Tibial nerve (tissue), 4 donors: ENCODE measurements around the gene RALGDS. TPM values are rescaled to one million over a fixed set of nuclear protein-coding genes. Genes with fewer than 3 reads are reported as not detected.
A peak's percentile ranks its signal among the peaks of the same experiment; 100 is the strongest.

Source experiments
- DNase-seq, 2 donors: peaks; one replicate each; pipeline ENCODE4 v3.0.0-alpha.2; 2019; ENCODE audit warnings: low spot score in 2 of 2
- H3K27ac ChIP-seq, 4 donors: fragments of 200-600 bp; sonication (generic) in 3 of 4; one replicate each; pipeline ENCODE4 v1.5.1; 2017 to 2019; ENCODE audit warnings: mild to moderate bottlenecking in 1 of 4
- H3K27me3 ChIP-seq, 2 donors: fragments of 200-600 bp; sonication (generic) in 1 of 2; one replicate each; pipeline versions ENCODE4 v1.5.1 to v1.6.0; 2017 to 2019
- H3K36me3 ChIP-seq, 3 donors: fragments of 200-600 bp; sonication (generic); one replicate each; pipeline ENCODE4 v1.5.1; 2018 to 2019
- H3K4me1 ChIP-seq, 4 donors: fragments of 200-600 bp; sonication (generic) in 3 of 4; one replicate each; pipeline ENCODE4 v1.5.1; 2017 to 2019
- H3K4me3 ChIP-seq, 4 donors: fragments of 200-600 bp; sonication (generic) in 3 of 4; one replicate each; pipeline ENCODE4 v1.5.1; 2017 to 2019; ENCODE audit warnings: mild to moderate bottlenecking in 1 of 4, moderate library complexity in 1 of 4
- H3K9me3 ChIP-seq, 4 donors: fragments of 200-600 bp; sonication (generic) in 3 of 4; one replicate each; pipeline ENCODE4 v1.5.1; 2017 to 2019
- EP300 ChIP-seq, 2 donors: sonication (generic); formaldehyde crosslinking; IDR thresholded peaks; one replicate each; pipeline ENCODE4 v1.6.1; 2017; ENCODE audit warnings: antibody characterized with exemption in 2 of 2, mild to moderate bottlenecking in 1 of 2
- POLR2A ChIP-seq, 2 donors: fragments of 450-650 bp; IDR thresholded peaks; one replicate each; pipeline ENCODE4 v1.6.1; 2017; ENCODE audit warnings: antibody characterized with exemption in 2 of 2, mild to moderate bottlenecking in 2 of 2, moderate library complexity in 2 of 2
- WGBS, 2 donors: methylation state at CpG; one replicate each; pipeline ENCODE4 v1.1.5; 2018; 5-methylcytosine and 5-hydroxymethylcytosine counted together
- total RNA-seq, 4 donors: library from RNA; depleted of rRNA; stranded (reverse); fragments of >200 nt; gene quantifications; one replicate each; pipeline ENCODE4 v1.1.0, GENCODE V29; 2016
- TF ChIP-seq, protein P1 (sequence below), 5 experiments: fragments of 200-600 bp in 3 of 5; fragments of 450-650 bp in 2 of 5; sonication (generic) in 3 of 5; IDR thresholded peaks; one replicate each; pipeline ENCODE4 v1.5.1; 2016 to 2019; ENCODE audit warnings: antibody characterized with exemption in 5 of 5, mild to moderate bottlenecking in 3 of 5, moderate library complexity in 2 of 5

Gene RALGDS
- total RNA-seq, 4 donors from 2014 or later, result 34.5 to 60.0 (median 48.7) TPM

DNA sequence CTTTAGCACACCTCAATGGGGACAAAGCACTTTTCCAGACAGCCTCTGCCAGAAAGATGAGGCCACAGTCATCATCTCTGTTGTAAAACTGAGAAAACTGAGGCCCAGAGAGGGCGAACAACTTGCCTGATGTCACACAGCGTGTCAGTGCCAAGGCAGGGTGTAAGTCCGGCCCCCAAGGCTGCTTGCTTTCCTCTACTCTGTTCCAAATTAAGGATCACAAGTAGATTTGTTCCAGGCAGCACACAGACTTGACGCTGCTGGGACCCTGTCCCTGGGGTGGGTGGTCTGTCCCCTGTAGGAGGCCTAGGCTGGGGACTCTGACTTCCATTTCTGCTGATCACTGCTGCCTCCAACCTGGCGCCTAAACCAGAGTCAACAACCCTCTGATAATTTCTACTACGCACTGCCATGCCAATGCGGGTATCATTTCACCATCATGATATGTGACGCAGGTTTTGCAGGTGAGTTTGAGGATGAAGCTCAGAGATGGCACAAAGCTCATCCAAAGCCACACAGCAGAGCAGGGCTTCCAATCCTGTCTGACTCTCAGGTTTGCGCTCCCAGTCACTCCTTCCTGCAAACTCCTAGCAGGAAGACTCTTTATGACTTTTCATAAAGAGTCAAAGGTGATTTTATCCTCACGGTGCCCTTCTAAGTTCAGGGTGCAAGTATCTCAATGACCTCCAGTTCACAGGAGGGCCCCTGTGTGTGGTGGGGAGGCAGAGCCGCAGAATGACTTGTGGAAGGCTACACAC is 13.5 kb upstream of the RALGDS start:
- peaks cover 0 to 86% (median 78%) of the 10 kb centered on the region in 4 donors for H3K4me1 ChIP-seq
- peak overlapping the region; percentile 76 to 96 (median 90) for H3K27ac ChIP-seq
- no peaks in the 10 kb centered on the region for H3K27me3 ChIP-seq
- 78 to 83% methylated on average over 11 of the region's 11 CpGs for WGBS, 2 donors
- DNase-seq, result no peak
- no peaks in the 10 kb centered on the region for H3K9me3 ChIP-seq
- TF ChIP-seq EP300 (IDR thresholded peaks at IDR 0.05) (no peak), POLR2A (IDR thresholded peaks at IDR 0.05) (no peak)
- TF ChIP-seq, protein P1, sequence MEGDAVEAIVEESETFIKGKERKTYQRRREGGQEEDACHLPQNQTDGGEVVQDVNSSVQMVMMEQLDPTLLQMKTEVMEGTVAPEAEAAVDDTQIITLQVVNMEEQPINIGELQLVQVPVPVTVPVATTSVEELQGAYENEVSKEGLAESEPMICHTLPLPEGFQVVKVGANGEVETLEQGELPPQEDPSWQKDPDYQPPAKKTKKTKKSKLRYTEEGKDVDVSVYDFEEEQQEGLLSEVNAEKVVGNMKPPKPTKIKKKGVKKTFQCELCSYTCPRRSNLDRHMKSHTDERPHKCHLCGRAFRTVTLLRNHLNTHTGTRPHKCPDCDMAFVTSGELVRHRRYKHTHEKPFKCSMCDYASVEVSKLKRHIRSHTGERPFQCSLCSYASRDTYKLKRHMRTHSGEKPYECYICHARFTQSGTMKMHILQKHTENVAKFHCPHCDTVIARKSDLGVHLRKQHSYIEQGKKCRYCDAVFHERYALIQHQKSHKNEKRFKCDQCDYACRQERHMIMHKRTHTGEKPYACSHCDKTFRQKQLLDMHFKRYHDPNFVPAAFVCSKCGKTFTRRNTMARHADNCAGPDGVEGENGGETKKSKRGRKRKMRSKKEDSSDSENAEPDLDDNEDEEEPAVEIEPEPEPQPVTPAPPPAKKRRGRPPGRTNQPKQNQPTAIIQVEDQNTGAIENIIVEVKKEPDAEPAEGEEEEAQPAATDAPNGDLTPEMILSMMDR (IDR thresholded peaks at IDR 0.05), result no peak
- no peaks in the 10 kb centered on the region for H3K36me3 ChIP-seq
- no peak overlapping the region for H3K4me3 ChIP-seq

DNA sequence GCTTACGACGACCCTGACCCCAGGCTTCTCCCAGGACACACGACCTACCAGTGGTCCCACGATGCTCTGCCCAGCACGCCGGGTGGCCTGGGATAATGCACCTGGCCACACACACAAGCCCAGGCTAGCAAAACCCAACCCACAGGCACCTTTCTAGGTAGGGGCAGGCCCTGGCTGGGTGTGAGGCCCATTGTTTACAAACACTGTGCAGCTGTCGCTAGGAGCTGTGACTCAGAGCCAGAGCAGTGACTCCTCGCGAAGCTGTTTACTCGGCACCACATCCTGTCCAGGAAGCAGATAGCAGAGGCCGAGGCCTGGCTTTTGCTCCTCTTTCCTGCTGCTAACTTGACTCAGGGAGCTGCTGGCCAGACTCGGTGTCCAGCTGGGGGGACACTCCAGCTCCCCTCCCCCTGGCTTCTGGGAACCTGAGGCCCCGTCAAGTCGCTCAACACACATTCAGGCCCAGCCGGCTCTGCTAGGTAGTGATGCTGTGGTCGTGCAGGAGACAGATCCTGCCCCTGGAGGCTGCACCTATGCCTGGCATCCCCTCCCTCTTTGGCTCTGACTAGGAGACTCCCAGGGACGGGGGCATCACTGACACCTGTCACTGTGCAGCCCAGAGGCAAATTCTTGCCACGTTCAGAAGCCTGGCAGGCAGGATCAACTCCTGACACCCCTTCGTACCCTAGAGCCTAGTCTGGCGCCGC is 12.8 kb upstream of the RALGDS start:
- peak; percentile 9 to 28 for TF ChIP-seq POLR2A (IDR thresholded peaks at IDR 0.05)
- TF ChIP-seq EP300 (IDR thresholded peaks at IDR 0.05), result peak; percentile 68 to 87
- TF ChIP-seq, protein P1 (IDR thresholded peaks at IDR 0.05), result no peak
- DNase-seq, result peak; percentile 62 to 73
- 40 to 65% methylated on average over 8 to 18 of the region's 21 CpGs for WGBS, 2 donors
- peaks cover 0 to 78% (median 71%) of the 10 kb centered on the region in 4 donors for H3K4me1 ChIP-seq
- no peak overlapping the region for H3K4me3 ChIP-seq
- H3K27ac ChIP-seq, result peak overlapping the region; percentile 76 to 96 (median 90)
- no peaks in the 10 kb centered on the region for H3K27me3 ChIP-seq
- no peaks in the 10 kb centered on the region for H3K36me3 ChIP-seq
- no peaks in the 10 kb centered on the region for H3K9me3 ChIP-seq

DNA sequence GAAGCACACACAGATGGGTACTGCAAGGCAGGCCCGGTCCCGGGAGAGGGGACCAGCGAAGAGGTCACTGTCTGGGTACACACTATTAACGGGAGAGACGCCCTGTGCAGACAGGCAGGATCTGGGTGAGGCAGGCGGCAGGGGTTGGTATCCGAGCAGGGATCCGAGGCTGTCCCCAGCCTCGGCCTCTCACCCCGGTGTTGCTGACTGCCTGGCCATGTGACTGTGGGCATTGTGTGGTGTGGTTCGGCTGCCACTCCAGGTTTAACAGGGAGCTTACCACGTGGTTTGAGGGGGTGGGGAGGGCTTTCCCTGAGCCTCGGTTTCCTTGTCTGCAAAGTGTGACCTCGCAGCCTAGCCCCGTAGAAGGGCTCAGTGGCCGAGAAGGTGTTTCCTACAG is 11.1 kb upstream of the RALGDS start:
- H3K9me3 ChIP-seq, result no peaks in the 10 kb centered on the region
- H3K4me3 ChIP-seq, result no peak overlapping the region
- WGBS, 2 donors, result 69 to 77% methylated on average over 15 to 16 of the region's 16 CpGs
- no peaks in the 10 kb centered on the region for H3K27me3 ChIP-seq
- TF ChIP-seq EP300 (IDR thresholded peaks at IDR 0.05) (no peak), POLR2A (IDR thresholded peaks at IDR 0.05) (no peak)
- TF ChIP-seq, protein P1 (IDR thresholded peaks at IDR 0.05), result no peak
- H3K27ac ChIP-seq, result peak overlapping the region in 3 of 4 donors; percentile 85 to 96 (median 95)
- peaks cover 0 to 71% (median 60%) of the 10 kb centered on the region in 4 donors for H3K4me1 ChIP-seq
- DNase-seq, result no peak
- no peaks in the 10 kb centered on the region for H3K36me3 ChIP-seq

DNA sequence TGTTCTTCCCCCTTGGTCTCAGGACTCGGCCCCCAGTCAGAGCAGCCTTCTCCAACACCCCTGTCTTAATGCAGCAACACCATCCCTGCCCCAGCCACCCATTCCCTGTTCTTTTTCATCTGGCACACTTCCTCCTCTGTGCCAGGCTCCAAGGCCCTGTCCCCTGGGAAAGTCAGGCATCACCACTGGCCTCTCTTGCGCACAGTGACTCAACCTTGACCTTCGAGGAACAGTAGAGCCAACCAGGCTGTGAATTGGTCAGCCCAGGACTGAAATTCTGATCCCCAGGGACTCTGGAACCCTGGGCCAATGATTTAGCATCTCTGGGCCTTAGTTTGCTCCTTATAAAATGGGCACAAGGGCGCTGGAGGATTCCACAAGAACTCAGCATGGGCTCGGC is 10.5 kb upstream of the RALGDS start:
- Histone ChIP-seq H3K36me3 (no peaks in the 10 kb centered on the region), H3K4me1 (peaks cover 0 to 71% (median 61%) of the 10 kb centered on the region in 4 donors), H3K9me3 (no peaks in the 10 kb centered on the region), H3K27me3 (no peaks in the 10 kb centered on the region), H3K27ac (peak overlapping the region in 3 of 4 donors; percentile 85 to 96 (median 95)), H3K4me3 (no peak overlapping the region)
- TF ChIP-seq, protein P1 (IDR thresholded peaks at IDR 0.05), result no peak
- no peak for TF ChIP-seq EP300 (IDR thresholded peaks at IDR 0.05)
- TF ChIP-seq POLR2A (IDR thresholded peaks at IDR 0.05), result no peak
- no peak for DNase-seq
- 88 to 92% methylated on average over 5 of the region's 5 CpGs for WGBS, 2 donors
